ENCODE results near the gene FAHD2A. TPM values are rescaled to one million over a fixed set of nuclear protein-coding genes. Genes with fewer than 3 reads are reported as not detected.
"Not testable (repeated sequence)": the region's sequence is repeated elsewhere in the genome, so short reads cannot be mapped to it uniquely, and the experiment has no call there.

The FAHD2A gene
- total RNA-seq, 2 donors from 2014 or later, result 35.7 to 40.6 TPM

DNA sequence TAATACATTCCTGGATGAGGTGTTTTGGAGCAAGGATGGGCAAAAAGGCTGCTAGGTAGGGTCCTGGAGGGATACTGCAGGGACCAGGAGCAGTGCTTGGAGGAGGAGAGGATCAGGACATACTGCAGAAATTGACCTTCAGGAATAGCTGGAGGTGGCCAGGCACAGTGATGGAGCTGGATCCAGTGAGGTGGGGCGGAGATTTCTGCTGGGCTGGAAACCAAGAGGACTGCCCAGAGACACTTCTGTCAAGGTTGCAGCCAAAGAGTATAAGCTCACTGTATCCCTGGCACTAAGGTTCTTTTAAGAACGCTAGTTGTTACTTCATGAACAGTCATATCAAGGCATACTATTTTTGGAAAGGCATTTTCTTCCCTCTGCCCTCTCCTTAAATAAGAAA is 42.8 kb downstream of the FAHD2A start:
- not testable (repeated sequence) for DNase-seq; H3K27ac Mint-ChIP-seq; H3K27me3 Mint-ChIP-seq (ENCODE audit: low read depth); H3K4me3 Mint-ChIP-seq; H3K4me1 Mint-ChIP-seq (ENCODE audit: low read depth); H3K36me3 Mint-ChIP-seq (ENCODE audit: insufficient read depth in 2 of 2); H3K9me3 Mint-ChIP-seq; ATAC-seq (replicated peaks in 1 of 2)

DNA sequence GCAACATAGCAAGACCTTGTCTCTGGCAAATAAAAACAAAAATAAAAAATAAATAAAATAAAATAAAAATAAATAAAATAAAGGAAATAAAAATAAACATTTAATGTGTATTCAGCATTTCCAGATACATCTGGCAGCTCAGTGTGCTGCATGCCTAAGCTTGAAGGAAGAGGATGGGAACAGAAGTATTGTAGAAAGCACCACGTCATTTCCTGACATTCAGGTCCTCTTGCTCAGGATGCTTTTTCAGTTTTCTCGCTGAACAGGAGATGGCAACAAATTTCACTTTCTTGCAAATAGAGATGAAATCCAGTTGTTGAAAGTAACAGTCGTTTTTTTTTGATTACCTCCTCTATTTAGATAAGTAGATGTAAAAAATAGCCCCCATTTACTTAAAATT is 60.8 kb downstream of the FAHD2A start:
- ATAC-seq (replicated peaks in 1 of 2); H3K4me1 Mint-ChIP-seq (ENCODE audit: low read depth); H3K36me3 Mint-ChIP-seq (ENCODE audit: insufficient read depth in 2 of 2); H3K27me3 Mint-ChIP-seq (ENCODE audit: low read depth); H3K9me3 Mint-ChIP-seq; H3K27ac Mint-ChIP-seq; DNase-seq; H3K4me3 Mint-ChIP-seq: not testable (repeated sequence)

Other genes with a start within 250 kb of the FAHD2A start
- gene ZNF514, start 242.9 kb upstream of the FAHD2A start, total RNA-seq, result 10 to 100 TPM; 12.3 to 15.3 TPM
- gene ZNF2, start 236.9 kb upstream of the FAHD2A start, total RNA-seq, result 1 to 10 TPM; 3.0 to 4.7 TPM
- gene ZNF892, start 195.2 kb upstream of the FAHD2A start, total RNA-seq, result 1 to 10 TPM; 4.1 to 7.2 TPM
- under 1 TPM; 0.38 to 0.39 TPM for gene PROM2, start 128.3 kb upstream of the FAHD2A start, total RNA-seq
- not detected for gene KCNIP3, start 105.4 kb upstream of the FAHD2A start, total RNA-seq
- gene TRIM43B, start 82.0 kb downstream of the FAHD2A start, total RNA-seq, result not detected
- gene TRIM43, start 189.3 kb downstream of the FAHD2A start, total RNA-seq, result not detected

Data from activated T-cell treated with anti-CD3 and anti-CD28 coated beads, Interleukin-2, amount 50 U/mL, for 72 hours (primary cell).